Hepatocyte (in vitro differentiated cells): ENCODE data around the gene RPE65.

Experiments
- EZH2 ChIP-seq: fragments of 200-600 bp; sonication (generic); IDR thresholded peaks from 2 replicates; pipeline ENCODE4 v1.6.1; 2016; ENCODE audit warnings: antibody characterized with exemption, mild to moderate bottlenecking, borderline replicate concordance
- EZH2phosphoT487 ChIP-seq: fragments of 200-600 bp; sonication (generic); IDR thresholded peaks from one replicate; pipeline ENCODE4 v1.6.1; 2018; ENCODE audit warnings: antibody characterized with exemption, mild to moderate bottlenecking, low read depth, moderate library complexity; ENCODE audit not compliant: unreplicated experiment, severe bottlenecking
- TF ChIP-seq, protein P1 (sequence below): fragments of 200-600 bp; sonication (generic); IDR thresholded peaks from 2 replicates; pipeline ENCODE4 v1.5.1; 2016; ENCODE audit warnings: antibody characterized with exemption, mild to moderate bottlenecking; ENCODE audit not compliant: poor library complexity

DNA sequence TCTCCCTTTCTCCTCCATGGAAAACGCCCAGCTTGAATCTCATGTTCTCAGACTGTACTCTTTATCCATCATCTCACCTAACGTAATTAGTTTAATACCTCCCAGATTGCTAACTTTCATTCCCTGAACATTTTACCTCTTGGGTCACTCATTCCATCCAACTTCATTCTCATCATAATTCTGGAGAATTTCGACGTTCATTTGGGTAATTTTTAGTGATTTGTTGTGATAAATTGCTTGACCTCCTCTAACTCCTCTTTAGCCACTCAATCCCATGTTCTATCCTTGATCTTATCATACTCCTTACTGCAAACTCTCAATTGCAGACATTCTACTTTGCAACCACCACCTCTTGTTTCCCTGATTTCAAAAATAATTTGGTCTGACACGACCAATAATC is 28.4 kb downstream of the RPE65 start:
- TF ChIP-seq EZH2 (no peak), EZH2phosphoT487 (no peak)
- TF ChIP-seq, protein P1, sequence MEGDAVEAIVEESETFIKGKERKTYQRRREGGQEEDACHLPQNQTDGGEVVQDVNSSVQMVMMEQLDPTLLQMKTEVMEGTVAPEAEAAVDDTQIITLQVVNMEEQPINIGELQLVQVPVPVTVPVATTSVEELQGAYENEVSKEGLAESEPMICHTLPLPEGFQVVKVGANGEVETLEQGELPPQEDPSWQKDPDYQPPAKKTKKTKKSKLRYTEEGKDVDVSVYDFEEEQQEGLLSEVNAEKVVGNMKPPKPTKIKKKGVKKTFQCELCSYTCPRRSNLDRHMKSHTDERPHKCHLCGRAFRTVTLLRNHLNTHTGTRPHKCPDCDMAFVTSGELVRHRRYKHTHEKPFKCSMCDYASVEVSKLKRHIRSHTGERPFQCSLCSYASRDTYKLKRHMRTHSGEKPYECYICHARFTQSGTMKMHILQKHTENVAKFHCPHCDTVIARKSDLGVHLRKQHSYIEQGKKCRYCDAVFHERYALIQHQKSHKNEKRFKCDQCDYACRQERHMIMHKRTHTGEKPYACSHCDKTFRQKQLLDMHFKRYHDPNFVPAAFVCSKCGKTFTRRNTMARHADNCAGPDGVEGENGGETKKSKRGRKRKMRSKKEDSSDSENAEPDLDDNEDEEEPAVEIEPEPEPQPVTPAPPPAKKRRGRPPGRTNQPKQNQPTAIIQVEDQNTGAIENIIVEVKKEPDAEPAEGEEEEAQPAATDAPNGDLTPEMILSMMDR: no peak
